Stomach smooth muscle (tissue), 2 donors: ENCODE data around the gene RNF43.
"Not testable (repeated sequence)": the region's sequence is repeated elsewhere in the genome, so short reads cannot be mapped to it uniquely, and the experiment has no call there.

Experiments used
- H3K27ac ChIP-seq: one replicate; pipeline ENCODE4 v1.7.0; 2013; ENCODE audit warnings: mild to moderate bottlenecking, low read length, inconsistent platforms
- H3K27me3 ChIP-seq, 2 donors: one replicate each; pipeline ENCODE4 v1.7.0; 2013; ENCODE audit warnings: low read length in 2 of 2; ENCODE audit not compliant: insufficient read depth in 2 of 2, control insufficient read depth in 1 of 2
- H3K36me3 ChIP-seq, 2 donors: one replicate each; pipeline ENCODE4 v1.7.0; 2013; ENCODE audit warnings: low read length in 2 of 2; ENCODE audit not compliant: control insufficient read depth in 2 of 2, insufficient read depth in 2 of 2
- H3K4me1 ChIP-seq: one replicate; pipeline ENCODE4 v1.7.0; 2013; ENCODE audit warnings: low read length; ENCODE audit not compliant: control insufficient read depth, insufficient read depth
- H3K4me3 ChIP-seq, 2 donors: one replicate each; pipeline ENCODE4 v1.7.0; 2013; ENCODE audit warnings: low read length in 2 of 2
- H3K9ac ChIP-seq, 2 donors: one replicate each; pipeline ENCODE4 v1.7.0; 2013; ENCODE audit warnings: low read length in 2 of 2, mild to moderate bottlenecking in 1 of 2
- H3K9me3 ChIP-seq, 2 donors: one replicate each; pipeline ENCODE4 v1.7.0; 2013; ENCODE audit warnings: low read length in 2 of 2; ENCODE audit not compliant: control insufficient read depth in 2 of 2
- donor health status: healthy.
- donor health status: Pancreatic carcinoma.

The RNF43 gene

DNA sequence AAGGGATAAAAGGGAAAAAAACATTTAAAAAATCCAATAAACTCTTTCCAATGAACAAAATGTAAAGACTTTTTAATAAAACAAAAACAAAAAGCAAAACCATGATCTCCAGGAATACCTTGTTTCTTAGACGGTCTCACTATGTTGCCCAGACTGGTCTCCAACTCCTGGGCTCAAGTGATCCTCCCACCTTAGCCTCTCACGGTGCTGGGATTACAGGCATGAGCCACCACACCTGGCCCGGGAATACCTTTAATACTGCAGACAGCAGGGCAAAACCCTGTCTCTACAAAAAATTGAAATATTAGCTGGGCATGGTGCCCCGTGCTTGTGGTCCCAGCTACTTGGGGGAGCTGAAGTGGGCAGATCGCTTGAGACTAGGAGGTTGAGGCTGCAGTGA, 7.9 kb downstream of the RNF43 start:
- no peaks in the 10 kb centered on the region for H3K9me3 ChIP-seq
- no peaks in the 10 kb centered on the region for H3K4me1 ChIP-seq
- no peaks in the 10 kb centered on the region for H3K27me3 ChIP-seq
- no peak overlapping the region for H3K9ac ChIP-seq
- no peak overlapping the region for H3K27ac ChIP-seq
- H3K36me3 ChIP-seq = no peaks in the 10 kb centered on the region
- H3K4me3 ChIP-seq = no peak overlapping the region

DNA sequence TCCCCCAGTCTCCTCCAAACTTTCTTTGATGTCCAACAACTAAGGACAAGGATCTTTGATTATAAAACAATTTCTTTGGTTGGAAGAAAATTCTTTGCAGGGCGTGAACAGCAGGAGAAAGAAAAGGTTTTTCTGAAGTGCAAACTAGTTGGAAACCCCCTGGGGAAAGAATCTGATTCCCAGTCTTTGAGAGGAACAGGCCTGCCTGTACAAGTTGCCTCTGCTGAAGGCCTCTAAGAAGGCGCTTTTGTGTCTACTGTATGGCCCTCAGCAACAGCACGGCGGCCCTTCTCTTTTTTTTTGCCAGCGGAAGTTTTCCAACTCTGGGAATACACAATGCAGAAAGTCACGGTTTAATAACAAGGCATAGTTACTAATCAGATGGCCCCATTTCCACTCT, 14.0 kb downstream of the RNF43 start:
- no peaks in the 10 kb centered on the region for H3K27me3 ChIP-seq
- H3K36me3 ChIP-seq = no peaks in the 10 kb centered on the region
- H3K4me3 ChIP-seq = no peak overlapping the region
- H3K4me1 ChIP-seq = no peaks in the 10 kb centered on the region
- no peak overlapping the region for H3K9ac ChIP-seq
- H3K27ac ChIP-seq = no peak overlapping the region
- no peaks in the 10 kb centered on the region for H3K9me3 ChIP-seq

DNA sequence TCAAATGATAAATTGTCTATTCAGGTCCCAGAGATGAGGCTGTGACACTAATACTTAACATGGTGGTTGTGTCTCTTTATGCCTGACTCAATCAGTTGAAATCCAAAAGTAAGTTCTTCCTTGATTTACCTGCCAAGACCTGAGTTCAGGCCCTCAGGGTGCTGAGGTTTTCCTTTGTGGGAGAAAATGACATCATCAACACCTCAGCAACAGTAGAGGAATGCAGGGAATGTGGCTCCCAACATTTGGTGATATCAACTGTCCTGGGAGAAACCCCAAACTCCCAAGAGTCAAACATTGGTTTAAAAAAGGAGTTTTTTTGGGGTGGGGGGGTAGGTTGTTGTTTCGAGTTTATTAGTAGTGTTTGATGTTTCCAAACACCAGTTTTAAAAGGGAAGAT, 14.7 kb downstream of the RNF43 start:
- no peaks in the 10 kb centered on the region for H3K4me1 ChIP-seq
- H3K36me3 ChIP-seq = no peaks in the 10 kb centered on the region
- H3K27ac ChIP-seq = no peak overlapping the region
- H3K9ac ChIP-seq = no peak overlapping the region
- H3K4me3 ChIP-seq = no peak overlapping the region
- no peaks in the 10 kb centered on the region for H3K27me3 ChIP-seq
- H3K9me3 ChIP-seq = no peaks in the 10 kb centered on the region

DNA sequence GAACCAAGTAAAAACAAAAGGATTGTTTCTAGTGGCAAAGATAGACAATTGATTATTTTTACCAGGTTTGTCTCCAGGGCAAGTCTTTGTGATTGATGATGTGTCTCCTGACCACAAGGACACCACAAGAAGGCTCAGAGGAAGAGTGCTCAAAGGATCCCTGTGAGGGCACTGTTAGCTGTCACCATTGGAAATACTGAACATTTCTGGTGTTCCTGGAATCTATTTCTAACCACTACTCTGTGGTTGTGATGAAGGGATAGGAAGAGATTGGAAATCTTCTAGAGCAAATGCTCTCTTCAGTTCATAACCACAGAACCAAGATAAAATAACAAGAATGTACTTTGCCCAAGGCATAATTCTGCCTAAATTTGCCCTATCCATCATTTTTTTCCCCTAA, 15.3 kb downstream of the RNF43 start:
- H3K36me3 ChIP-seq = no peaks in the 10 kb centered on the region
- H3K27ac ChIP-seq = no peak overlapping the region

DNA sequence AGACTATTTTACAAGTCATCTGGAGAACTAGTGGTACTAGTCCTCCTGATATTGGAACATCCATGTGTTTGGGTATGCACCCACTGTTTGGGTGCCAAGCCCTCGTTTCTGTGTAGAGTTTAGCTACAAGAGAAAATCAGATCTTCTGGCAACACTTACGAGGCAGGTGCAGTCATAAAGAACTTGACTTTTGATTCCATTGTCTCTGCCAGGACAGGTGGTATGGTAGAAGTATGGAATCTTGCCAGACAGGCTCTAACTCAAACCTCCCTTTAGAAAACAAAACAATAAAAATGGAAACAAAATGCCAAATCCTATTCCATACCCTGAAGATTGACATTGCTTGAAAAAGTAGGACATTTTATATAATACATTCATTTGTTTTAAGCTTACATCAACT, 16.0 kb downstream of the RNF43 start:
- Histone ChIP-seq H3K27me3 (no peaks in the 10 kb centered on the region), H3K9ac (no peak overlapping the region), H3K36me3 (no peaks in the 10 kb centered on the region), H3K9me3 (no peaks in the 10 kb centered on the region), H3K27ac (no peak overlapping the region), H3K4me3 (no peak overlapping the region), H3K4me1 (no peaks in the 10 kb centered on the region)

More for the DNA sequence above, 15.3 kb downstream of the RNF43 start:
- Histone ChIP-seq H3K9ac (no peak overlapping the region), H3K4me1 (no peaks in the 10 kb centered on the region), H3K4me3 (no peak overlapping the region), H3K27me3 (no peaks in the 10 kb centered on the region), H3K9me3 (no peaks in the 10 kb centered on the region)

DNA sequence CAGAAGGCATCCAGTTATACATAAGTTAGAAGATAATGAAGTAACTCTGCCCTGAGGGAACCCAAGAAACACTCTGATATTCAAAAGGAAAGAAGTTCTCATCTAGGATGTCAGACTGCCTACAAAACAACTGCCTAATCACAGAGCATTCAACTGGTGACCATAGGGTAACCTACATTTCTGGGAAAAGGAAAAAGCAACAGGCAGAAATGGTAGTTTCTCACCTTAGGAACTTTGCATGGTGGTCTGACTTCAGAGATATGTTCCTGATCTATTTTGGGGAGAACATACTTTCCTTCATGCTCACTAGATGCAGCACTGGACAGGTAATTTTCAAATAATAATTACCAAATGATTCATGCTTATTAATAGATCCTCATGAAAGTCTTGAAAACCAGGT, 16.5 kb downstream of the RNF43 start:
- Histone ChIP-seq H3K4me3 (no peak overlapping the region), H3K9me3 (no peaks in the 10 kb centered on the region), H3K9ac (no peak overlapping the region), H3K27me3 (no peaks in the 10 kb centered on the region), H3K27ac (no peak overlapping the region), H3K4me1 (no peaks in the 10 kb centered on the region), H3K36me3 (no peaks in the 10 kb centered on the region)

DNA sequence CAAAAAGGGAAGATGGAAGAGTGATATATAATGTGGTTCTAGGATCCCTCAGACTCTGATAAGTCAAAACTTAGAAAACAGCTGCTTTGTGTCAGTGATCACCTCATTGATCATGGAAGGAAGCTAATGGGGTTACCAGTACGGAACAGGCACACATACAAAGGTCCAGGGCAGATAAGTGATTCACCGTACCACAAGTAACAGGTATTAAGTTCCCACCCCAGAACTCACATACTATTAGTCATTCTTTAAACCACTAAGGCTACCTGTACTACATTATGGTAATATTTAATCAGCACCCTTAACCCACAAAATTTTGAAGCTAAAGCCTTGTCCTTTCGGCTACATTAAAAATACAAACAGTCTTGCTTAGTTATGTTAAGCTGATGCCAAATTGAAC, 17.4 kb downstream of the RNF43 start:
- Histone ChIP-seq H3K27me3 (no peaks in the 10 kb centered on the region), H3K4me1 (no peaks in the 10 kb centered on the region), H3K36me3 (no peaks in the 10 kb centered on the region), H3K9ac (no peak overlapping the region), H3K27ac (no peak overlapping the region), H3K9me3 (no peaks in the 10 kb centered on the region), H3K4me3 (no peak overlapping the region)

DNA sequence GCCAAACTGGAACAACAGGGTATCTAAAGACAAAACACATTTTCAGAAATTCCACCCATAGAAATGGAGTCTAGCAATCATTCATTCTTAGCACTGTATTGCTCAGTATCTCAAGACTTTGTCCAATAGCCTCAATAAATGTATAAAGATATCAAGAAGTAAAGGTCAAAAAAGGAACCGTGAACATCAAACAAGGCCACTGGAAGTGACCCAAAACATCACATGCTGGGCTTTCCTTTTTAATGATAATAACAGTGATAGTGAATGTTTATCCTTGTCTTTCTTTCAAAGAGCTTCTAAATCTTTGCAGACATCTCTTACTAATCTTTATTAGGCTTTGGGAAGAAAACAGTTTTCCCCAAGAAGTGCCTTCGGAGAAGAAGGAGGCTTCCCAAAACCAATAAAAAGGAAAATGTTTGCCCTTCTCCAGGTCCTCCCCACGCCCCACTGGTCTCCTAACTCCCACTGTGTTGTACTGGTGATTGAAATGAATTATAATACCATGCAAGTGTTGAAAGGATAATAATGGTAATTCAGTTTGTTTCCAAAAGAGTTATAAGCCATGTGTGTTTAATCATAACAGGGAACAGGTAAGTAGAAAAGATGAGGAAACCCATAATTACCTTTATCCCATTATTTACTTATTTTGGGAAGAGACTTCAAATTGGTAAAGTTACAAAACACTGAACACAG, 18.6 kb downstream of the RNF43 start:
- Histone ChIP-seq H3K4me3 (no peak overlapping the region), H3K9me3 (no peaks in the 10 kb centered on the region), H3K4me1 (no peaks in the 10 kb centered on the region), H3K36me3 (no peaks in the 10 kb centered on the region), H3K27me3 (no peaks in the 10 kb centered on the region), H3K27ac (no peak overlapping the region), H3K9ac (no peak overlapping the region)

DNA sequence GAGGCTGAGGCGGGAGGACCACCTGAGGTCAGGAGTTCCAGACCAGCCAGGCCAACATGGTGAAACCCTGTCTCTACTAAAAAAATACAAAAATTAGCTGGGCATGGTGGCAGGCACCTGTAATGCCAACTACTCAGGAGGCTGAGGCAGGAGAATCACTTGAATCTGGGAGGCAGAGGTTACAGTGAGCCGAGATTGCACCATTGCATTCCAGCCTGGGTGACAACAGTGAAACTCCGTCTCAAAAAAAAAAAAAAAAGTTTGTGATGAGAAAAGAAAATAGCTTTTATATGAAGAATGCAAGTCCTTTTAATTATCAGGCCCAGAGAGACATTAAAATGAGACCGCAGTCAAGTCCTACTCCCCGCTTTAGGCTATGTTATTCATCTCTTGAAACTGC, 19.9 kb downstream of the RNF43 start:
- H3K27me3 ChIP-seq, H3K4me1 ChIP-seq, H3K4me3 ChIP-seq, H3K9ac ChIP-seq, H3K9me3 ChIP-seq, H3K36me3 ChIP-seq, H3K27ac ChIP-seq: not testable (repeated sequence)

DNA sequence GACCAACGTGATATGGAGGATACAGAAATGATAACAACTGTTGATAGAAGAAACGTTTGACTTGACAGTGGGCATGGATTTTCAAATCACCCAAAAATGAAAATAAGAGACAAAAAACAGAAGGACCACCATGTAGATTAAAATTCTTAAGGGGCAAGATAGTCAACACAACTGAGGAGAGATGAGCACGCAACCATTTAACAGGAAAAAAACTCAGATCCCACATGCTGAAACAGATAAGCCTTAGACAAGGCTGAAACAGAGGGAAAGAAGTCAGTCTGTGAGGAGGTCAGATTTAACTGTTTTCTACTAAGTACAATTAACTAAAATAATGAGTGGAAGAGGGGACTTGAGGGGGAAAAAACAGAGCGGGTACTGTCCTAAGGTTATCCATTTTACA, 21.2 kb downstream of the RNF43 start:
- no peaks in the 10 kb centered on the region for H3K36me3 ChIP-seq
- H3K4me1 ChIP-seq = no peaks in the 10 kb centered on the region
- H3K27ac ChIP-seq = no peak overlapping the region
- no peak overlapping the region for H3K4me3 ChIP-seq
- H3K9ac ChIP-seq = no peak overlapping the region
- H3K27me3 ChIP-seq = no peaks in the 10 kb centered on the region
- no peaks in the 10 kb centered on the region for H3K9me3 ChIP-seq

DNA sequence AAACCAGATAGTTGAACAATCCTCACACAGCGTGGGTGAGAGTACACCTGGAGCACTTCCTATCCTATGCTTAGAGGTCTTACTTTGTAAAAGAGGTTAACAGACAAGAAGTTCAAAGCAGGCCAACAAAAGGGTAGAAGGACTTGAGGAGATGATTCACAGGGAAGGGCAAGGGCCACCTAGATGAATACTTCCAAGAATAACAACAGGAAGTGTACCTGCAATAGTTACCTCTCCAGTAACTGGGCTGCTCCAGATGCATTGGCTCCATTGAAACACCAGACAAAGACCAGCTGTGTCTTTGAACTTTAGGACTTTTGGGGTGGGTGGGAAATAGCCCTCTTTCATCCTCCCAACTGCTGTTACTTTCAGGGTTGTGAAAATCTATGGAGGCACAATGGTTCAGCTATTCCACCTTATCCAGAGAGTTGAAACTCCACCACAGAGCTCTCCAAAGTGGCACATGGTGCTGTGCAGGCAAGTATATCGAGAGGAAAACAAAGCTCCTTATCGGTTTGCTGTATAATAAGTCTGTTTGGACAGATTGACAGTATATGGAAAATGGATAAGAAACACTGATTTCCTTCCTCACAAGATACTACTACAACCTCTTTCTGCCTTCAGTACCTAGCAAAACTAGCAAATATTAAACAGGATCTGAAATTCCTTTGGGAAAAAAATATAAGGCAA, 22.7 kb downstream of the RNF43 start:
- Histone ChIP-seq H3K27me3 (no peaks in the 10 kb centered on the region), H3K9me3 (no peaks in the 10 kb centered on the region), H3K4me1 (no peaks in the 10 kb centered on the region), H3K36me3 (no peaks in the 10 kb centered on the region), H3K9ac (no peak overlapping the region), H3K4me3 (no peak overlapping the region), H3K27ac (no peak overlapping the region)
